ENCODE data around the gene UQCC2. TPM values are rescaled to one million over a fixed set of nuclear protein-coding genes. Genes with fewer than 3 reads are reported as not detected.

UQCC2 gene
- total RNA-seq, 4 donors from 2014 or later = 14.5 to 29.7 (median 23.4) TPM

DNA sequence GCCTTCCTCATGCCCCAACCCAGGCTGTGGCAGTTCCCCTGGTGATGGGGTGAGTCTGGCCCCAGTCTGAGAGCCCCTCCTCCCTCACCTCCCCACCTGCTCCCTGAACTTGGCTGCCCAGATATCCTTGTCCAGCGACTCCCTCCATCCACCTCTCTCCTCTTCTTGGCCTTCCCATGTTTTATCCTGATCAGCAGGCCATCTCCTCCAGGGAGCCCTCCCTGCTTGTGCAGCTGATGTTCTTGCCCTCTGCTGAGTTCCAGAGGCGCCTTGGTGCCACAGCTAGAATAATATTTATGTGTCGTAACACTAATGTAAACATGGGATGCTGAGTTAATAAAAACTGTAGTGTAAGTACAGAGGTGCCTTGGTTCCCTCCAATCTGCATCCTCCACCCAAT lies 45.6 kb upstream of the UQCC2 start:
- no peaks in the 10 kb centered on the region for H3K27me3 ChIP-seq
- 70 to 80% methylated on average over 3 of the region's 3 CpGs for WGBS, 2 donors
- DNase-seq (ENCODE audit: low spot score in 2 of 2) = no peak
- no peaks in the 10 kb centered on the region for H3K9me3 ChIP-seq
- H3K36me3 ChIP-seq = no peaks in the 10 kb centered on the region
- H3K4me3 ChIP-seq = no peak overlapping the region
- no peak overlapping the region for H3K27ac ChIP-seq
- H3K4me1 ChIP-seq = peaks cover 0 to 7% (median 3%) of the 10 kb centered on the region in 4 donors
- TF ChIP-seq POLR2A (IDR thresholded peaks at IDR 0.05) (no peak), EP300 (IDR thresholded peaks at IDR 0.05) (no peak)
- TF ChIP-seq, protein P1, sequence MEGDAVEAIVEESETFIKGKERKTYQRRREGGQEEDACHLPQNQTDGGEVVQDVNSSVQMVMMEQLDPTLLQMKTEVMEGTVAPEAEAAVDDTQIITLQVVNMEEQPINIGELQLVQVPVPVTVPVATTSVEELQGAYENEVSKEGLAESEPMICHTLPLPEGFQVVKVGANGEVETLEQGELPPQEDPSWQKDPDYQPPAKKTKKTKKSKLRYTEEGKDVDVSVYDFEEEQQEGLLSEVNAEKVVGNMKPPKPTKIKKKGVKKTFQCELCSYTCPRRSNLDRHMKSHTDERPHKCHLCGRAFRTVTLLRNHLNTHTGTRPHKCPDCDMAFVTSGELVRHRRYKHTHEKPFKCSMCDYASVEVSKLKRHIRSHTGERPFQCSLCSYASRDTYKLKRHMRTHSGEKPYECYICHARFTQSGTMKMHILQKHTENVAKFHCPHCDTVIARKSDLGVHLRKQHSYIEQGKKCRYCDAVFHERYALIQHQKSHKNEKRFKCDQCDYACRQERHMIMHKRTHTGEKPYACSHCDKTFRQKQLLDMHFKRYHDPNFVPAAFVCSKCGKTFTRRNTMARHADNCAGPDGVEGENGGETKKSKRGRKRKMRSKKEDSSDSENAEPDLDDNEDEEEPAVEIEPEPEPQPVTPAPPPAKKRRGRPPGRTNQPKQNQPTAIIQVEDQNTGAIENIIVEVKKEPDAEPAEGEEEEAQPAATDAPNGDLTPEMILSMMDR (IDR thresholded peaks at IDR 0.05) = no peak

DNA sequence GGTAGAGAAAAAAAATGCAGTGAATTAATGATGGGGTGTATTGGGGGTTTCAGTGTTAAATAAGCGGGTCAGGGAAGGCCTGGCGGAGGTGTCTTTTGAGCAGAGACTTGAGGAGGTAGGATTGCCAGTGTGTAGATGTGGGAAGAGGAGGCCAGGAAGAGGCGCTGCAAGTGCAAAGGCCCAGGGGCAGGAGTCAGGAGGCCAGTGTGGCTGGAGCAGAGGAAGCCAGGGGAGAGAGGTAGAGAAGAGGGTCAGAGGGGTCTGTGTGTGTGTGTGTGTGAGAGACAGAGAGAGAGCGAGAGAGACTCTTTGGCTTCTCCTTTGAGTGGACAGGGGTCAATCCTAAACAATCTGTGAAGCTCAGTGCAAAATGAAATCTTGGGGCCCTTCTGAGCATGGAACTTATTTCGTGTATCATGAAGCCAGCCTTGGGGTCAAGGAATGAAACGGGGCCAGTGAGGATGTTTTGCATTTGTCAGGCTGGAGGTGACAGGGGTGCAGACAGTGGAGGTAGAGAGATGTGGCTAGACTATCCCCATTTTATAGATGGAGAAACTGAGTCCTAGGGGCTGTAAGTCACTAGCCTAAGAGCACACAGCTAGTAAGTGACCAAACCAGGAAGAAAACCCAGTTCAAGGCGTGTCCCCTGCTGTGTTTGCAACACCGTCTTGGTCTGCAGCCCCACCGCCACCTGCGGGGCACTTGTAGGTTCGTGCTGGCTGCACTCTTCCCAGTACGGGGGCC lies 44.9 kb upstream of the UQCC2 start:
- WGBS, 2 donors = 84 to 85% methylated on average over 12 of the region's 12 CpGs
- no peaks in the 10 kb centered on the region for H3K36me3 ChIP-seq
- H3K4me3 ChIP-seq = no peak overlapping the region
- peaks cover 0 to 3% (median 0%) of the 10 kb centered on the region in 4 donors for H3K4me1 ChIP-seq
- TF ChIP-seq, protein P1 (IDR thresholded peaks at IDR 0.05) = no peak
- TF ChIP-seq EP300 (IDR thresholded peaks at IDR 0.05) (no peak), POLR2A (IDR thresholded peaks at IDR 0.05) (no peak)
- DNase-seq (ENCODE audit: low spot score in 2 of 2) = no peak
- no peaks in the 10 kb centered on the region for H3K27me3 ChIP-seq
- no peak overlapping the region for H3K27ac ChIP-seq
- no peaks in the 10 kb centered on the region for H3K9me3 ChIP-seq

DNA sequence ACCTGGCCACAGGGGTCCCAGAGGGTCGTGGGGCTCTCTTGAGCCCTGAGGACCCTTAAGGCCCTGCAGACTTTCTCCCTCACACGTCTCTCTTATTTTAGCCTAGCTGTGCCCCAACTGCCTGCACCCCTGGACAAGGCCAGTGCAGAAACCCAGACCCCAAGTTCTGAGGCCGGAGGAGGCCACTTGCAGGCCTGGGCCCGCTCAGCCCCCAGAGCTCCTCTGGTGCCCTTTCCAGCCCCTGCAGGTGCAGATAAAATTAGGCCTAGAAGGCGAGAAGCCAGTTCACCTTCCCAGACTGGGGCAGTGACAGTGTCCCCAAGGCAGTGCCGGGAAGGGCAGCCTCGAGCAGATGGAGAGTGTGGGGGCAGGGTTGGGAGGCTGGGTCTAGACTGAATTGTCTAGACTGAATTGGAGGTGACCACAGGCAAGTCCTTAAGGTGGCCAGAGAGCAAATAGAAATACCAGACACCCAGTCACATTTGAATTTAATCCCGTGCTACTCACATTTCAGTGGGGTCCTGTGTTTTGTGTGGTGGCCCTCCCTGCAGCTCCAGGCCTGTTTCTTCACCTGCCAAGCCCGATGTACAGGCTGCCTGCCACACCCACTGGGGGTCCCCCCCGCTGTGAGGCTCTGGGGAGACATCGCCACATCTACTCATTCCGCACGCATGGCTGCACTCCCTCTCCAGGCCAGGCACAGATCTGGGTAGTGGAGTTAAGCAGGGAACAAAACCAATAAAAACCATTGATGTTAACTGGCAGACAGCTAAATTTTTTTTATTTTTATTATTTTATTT lies 43.8 kb upstream of the UQCC2 start:
- TF ChIP-seq POLR2A (IDR thresholded peaks at IDR 0.05) = no peak

DNA sequence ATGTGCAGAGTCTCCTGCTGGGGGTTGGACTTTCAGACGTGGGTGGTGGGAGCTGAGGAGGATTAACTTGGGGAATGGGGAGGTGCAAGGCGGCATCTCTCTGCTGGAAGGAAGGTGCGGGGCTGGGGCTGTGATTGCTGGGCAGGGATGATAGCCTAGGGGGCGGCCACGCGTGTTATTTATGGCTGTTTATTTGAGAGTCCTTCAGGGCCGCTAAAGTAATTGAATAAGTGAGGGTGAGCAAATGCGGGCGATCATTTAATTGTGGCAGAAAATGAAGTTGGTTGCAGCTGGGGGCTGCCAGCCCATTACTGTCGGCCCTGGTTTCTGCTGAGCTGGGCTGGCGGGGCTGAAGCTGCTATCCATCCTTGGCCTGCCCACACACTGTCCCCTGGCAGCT lies 42.7 kb upstream of the UQCC2 start:
- Histone ChIP-seq H3K4me3 (no peak overlapping the region), H3K36me3 (no peaks in the 10 kb centered on the region), H3K4me1 (peaks cover 0 to 4% (median 1%) of the 10 kb centered on the region in 4 donors), H3K27me3 (no peaks in the 10 kb centered on the region), H3K9me3 (no peaks in the 10 kb centered on the region), H3K27ac (no peak overlapping the region)
- 75 to 76% methylated on average over 11 of the region's 11 CpGs for WGBS, 2 donors
- no peak for DNase-seq (ENCODE audit: low spot score in 2 of 2)
- TF ChIP-seq, protein P1 (IDR thresholded peaks at IDR 0.05) = no peak
- TF ChIP-seq EP300 (IDR thresholded peaks at IDR 0.05) = no peak
- no peak for TF ChIP-seq POLR2A (IDR thresholded peaks at IDR 0.05)

More for the DNA sequence above, 43.8 kb upstream of the UQCC2 start:
- no peaks in the 10 kb centered on the region for H3K27me3 ChIP-seq
- H3K4me3 ChIP-seq = no peak overlapping the region
- no peak overlapping the region for H3K27ac ChIP-seq
- H3K4me1 ChIP-seq = peaks cover 0 to 4% (median 1%) of the 10 kb centered on the region in 4 donors
- WGBS, 2 donors = 68 to 78% methylated on average over 9 to 12 of the region's 13 CpGs
- no peak for DNase-seq (ENCODE audit: low spot score in 2 of 2)
- H3K9me3 ChIP-seq = no peaks in the 10 kb centered on the region
- no peaks in the 10 kb centered on the region for H3K36me3 ChIP-seq

DNA sequence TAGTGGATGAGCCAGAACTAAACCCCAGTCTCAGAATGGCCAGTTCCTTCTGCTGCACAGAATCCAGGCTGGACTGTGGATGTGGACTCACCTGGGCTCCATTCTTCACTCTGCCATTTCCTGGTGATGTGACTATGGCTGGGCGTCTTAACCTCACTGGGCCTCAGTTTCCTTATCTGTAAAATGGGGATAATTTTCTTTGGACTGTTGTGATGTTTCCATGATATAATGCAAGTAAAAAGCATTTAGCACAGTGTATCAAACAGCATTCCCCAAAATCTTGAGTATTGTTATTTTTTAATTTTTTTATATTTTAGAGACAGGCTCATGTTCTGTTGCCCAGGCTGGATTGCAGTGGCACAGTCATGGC lies 41.1 kb upstream of the UQCC2 start:
- Histone ChIP-seq H3K4me3 (no peak overlapping the region), H3K4me1 (peaks cover 0 to 4% (median 1%) of the 10 kb centered on the region in 4 donors), H3K9me3 (no peaks in the 10 kb centered on the region), H3K36me3 (no peaks in the 10 kb centered on the region), H3K27me3 (no peaks in the 10 kb centered on the region), H3K27ac (no peak overlapping the region)
- 90 to 100% methylated on average over 1 of the region's 1 CpG for WGBS, 2 donors
- DNase-seq (ENCODE audit: low spot score in 2 of 2) = no peak
- TF ChIP-seq, protein P1 (IDR thresholded peaks at IDR 0.05) = no peak
- no peak for TF ChIP-seq EP300 (IDR thresholded peaks at IDR 0.05)
- TF ChIP-seq POLR2A (IDR thresholded peaks at IDR 0.05) = no peak
